Neural crest cell (in vitro differentiated cells): Measurements from ENCODE around the gene AGPAT4. TPM values are rescaled to one million over a fixed set of nuclear protein-coding genes. Genes with fewer than 3 reads are reported as not detected.
A peak's percentile ranks its signal among the peaks of the same experiment; 100 is the strongest.

Experiments
- DNase-seq: peaks from one replicate; pipeline ENCODE4 v3.0.0; 2021; ENCODE audit warnings: low read depth, mixed read lengths, low spot score
- H3K27ac Mint-ChIP-seq: one replicate; pipeline ENCODE4 v1.8.0; 2021; ENCODE audit warnings: mild to moderate bottlenecking, mixed read lengths; ENCODE audit not compliant: unreplicated experiment
- H3K27me3 Mint-ChIP-seq: 2 replicates; pipeline ENCODE4 v1.8.0; 2021; ENCODE audit warnings: low read depth, mild to moderate bottlenecking, mixed read lengths
- H3K36me3 Mint-ChIP-seq: 2 replicates; pipeline ENCODE4 v1.8.0; 2021; ENCODE audit warnings: low read depth, mild to moderate bottlenecking, mixed read lengths
- H3K4me1 Mint-ChIP-seq: 2 replicates; pipeline ENCODE4 v1.8.0; 2021; ENCODE audit warnings: mixed read lengths
- H3K4me3 Mint-ChIP-seq: one replicate; pipeline ENCODE4 v1.8.0; 2021; ENCODE audit warnings: mild to moderate bottlenecking, mixed read lengths
- H3K9me3 Mint-ChIP-seq: 2 replicates; pipeline ENCODE4 v1.8.0; 2021; ENCODE audit warnings: mixed read lengths
- CTCF ChIP-seq: fragments of 200-600 bp; sonication (generic); conservative IDR thresholded peaks from 2 replicates; pipeline ENCODE4 v1.5.0; 2021; ENCODE audit warnings: antibody characterized with exemption, mild to moderate bottlenecking
- total RNA-seq: library from RNA; stranded (reverse); gene quantifications from 2 replicates; pipeline ENCODE4 v1.2.1, GENCODE V29; 2021

Gene AGPAT4
- total RNA-seq, 1 donor from 2014 or later, result 37.6 TPM

DNA sequence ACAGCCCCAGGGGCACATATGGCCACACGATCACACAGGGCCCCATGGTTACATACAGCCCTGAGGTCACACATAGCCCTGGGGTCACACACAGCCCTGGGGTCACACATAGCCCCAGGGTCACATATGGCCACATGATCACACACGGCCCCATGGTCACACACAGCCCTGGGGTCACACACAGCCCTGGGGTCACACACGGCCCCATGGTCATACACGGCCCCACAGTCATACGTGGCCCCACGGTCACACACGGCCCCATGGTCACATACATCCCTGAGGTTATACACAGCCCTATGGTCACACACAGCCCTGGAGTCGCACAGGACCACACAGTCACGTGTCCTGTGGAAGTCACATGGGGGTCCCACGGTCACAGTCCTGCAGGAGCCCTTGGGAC lies 120.1 kb downstream of the AGPAT4 start:
- Mint-ChIP-seq H3K4me3 (no peak overlapping the region), H3K4me1 (peaks cover 3% of the 10 kb centered on the region), H3K27ac (no peak overlapping the region), H3K36me3 (peaks cover 27% of the 10 kb centered on the region), H3K27me3 (no peaks in the 10 kb centered on the region), H3K9me3 (no peaks in the 10 kb centered on the region)
- DNase-seq, result no peak
- TF ChIP-seq CTCF, result no peak

DNA sequence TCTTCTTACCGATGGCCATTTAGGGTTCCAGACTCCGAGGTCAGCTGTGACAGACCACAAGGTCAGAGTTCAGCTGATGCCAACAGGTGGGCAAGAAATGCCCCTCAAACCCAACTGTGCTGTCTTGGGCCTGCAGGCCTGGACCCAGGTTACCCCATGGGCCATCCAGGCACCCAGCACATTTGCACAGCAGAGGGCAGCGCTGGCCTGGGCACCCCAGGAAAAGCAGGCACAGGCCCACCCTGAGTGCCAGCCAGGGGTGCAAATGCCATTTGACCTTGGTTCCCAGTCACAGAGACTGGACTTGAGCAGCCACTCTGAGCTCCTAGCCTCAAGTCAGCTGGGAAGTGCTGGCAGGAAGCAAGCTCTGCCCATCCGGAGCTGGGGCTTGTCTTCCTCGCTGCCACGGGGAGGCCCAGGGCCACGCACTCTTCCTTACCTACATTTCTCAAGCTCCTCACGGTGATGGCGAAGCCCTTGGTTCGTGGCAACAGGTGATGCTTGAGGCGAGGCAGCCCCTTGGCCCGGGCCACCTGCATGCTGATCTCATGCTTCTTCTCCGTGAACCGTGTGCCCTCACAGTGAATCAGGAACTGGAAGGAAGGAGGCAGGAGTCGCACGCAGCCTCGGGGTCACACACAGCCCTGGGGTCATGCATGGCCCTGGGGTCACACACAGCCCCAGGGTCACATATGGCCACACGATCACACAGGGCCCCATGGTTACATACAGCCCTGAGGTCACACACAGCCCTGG lies 120.8 kb downstream of the AGPAT4 start:
- no peaks in the 10 kb centered on the region for H3K9me3 Mint-ChIP-seq
- H3K4me3 Mint-ChIP-seq, result no peak overlapping the region
- H3K27ac Mint-ChIP-seq, result no peak overlapping the region
- DNase-seq, result no peak
- TF ChIP-seq CTCF, result peak; percentile 33
- H3K27me3 Mint-ChIP-seq, result no peaks in the 10 kb centered on the region
- H3K4me1 Mint-ChIP-seq, result peaks cover under 1% of the 10 kb centered on the region
- peaks cover 29% of the 10 kb centered on the region for H3K36me3 Mint-ChIP-seq

DNA sequence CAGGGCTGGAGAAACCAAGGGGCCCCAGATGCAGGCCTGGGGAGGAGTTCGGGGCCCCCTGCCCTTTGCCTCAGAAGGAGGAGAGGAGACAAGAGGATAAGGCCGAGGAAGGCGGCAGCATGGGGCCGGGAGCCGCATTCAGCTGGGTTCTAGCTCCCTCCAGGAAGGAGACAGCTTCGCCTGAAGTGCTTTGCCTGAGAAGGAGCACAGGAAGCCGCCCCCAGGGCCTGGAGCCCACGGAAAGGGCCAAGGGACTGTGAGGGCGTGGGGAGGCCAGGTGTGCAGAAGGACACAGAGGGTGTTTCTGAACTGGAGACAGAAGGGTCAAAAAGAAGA lies 121.4 kb downstream of the AGPAT4 start:
- no peaks in the 10 kb centered on the region for H3K9me3 Mint-ChIP-seq
- H3K27ac Mint-ChIP-seq, result peak overlapping the region; percentile 67
- H3K27me3 Mint-ChIP-seq, result no peaks in the 10 kb centered on the region
- DNase-seq, result no peak
- peaks cover 29% of the 10 kb centered on the region for H3K36me3 Mint-ChIP-seq
- no peak for TF ChIP-seq CTCF
- no peaks in the 10 kb centered on the region for H3K4me1 Mint-ChIP-seq
- H3K4me3 Mint-ChIP-seq, result no peak overlapping the region

- H3K4me1 Mint-ChIP-seq, result no peaks in the 10 kb centered on the region
- no peak for TF ChIP-seq CTCF
- H3K27ac Mint-ChIP-seq, result peak overlapping the region; percentile 71
- H3K4me3 Mint-ChIP-seq, result no peak overlapping the region
- H3K9me3 Mint-ChIP-seq, result no peaks in the 10 kb centered on the region
- no peaks in the 10 kb centered on the region for H3K27me3 Mint-ChIP-seq
- no peak for DNase-seq
- peaks cover 31% of the 10 kb centered on the region for H3K36me3 Mint-ChIP-seq
These were observed 122.0 kb downstream of the AGPAT4 start for GRCh38 chr6:161151660-161152526.

- Mint-ChIP-seq H3K4me1 (no peaks in the 10 kb centered on the region), H3K36me3 (peaks cover 33% of the 10 kb centered on the region)
These were observed 122.7 kb downstream of the AGPAT4 start for GRCh38 chr6:161151059-161151645.

More at GRCh38 chr6:161151059-161151645, 122.7 kb downstream of the AGPAT4 start:
- H3K4me3 Mint-ChIP-seq, result no peak overlapping the region
- H3K27ac Mint-ChIP-seq, result peak overlapping the region; percentile 12
- no peaks in the 10 kb centered on the region for H3K27me3 Mint-ChIP-seq
- TF ChIP-seq CTCF, result no peak
- no peak for DNase-seq
- H3K9me3 Mint-ChIP-seq, result no peaks in the 10 kb centered on the region
